Tibial artery (tissue), 4 donors: ENCODE data around the gene DNASE1L3.

ENCODE experiments used
- DNase-seq, 2 donors: peaks; one replicate each; pipeline ENCODE4 v3.0.0-alpha.2; 2019
- H3K27ac ChIP-seq, 2 donors: fragments of 200-600 bp; sonication (generic) in 1 of 2; 1 replicate in 1 of 2; 2 replicates in 1 of 2; pipeline ENCODE4 v1.5.1; 2018 to 2019; ENCODE audit warnings: mild to moderate bottlenecking in 1 of 2
- H3K27me3 ChIP-seq, 2 donors: fragments of 200-600 bp; sonication (generic) in 1 of 2; one replicate each; pipeline versions ENCODE4 v1.5.1 to v1.6.0; 2016 to 2019
- H3K36me3 ChIP-seq, 3 donors: fragments of 200-600 bp; sonication (generic) in 2 of 3; one replicate each; pipeline ENCODE4 v1.5.1; 2016 to 2019; ENCODE audit warnings: mild to moderate bottlenecking in 2 of 3
- H3K4me1 ChIP-seq, 4 donors: fragments of 200-600 bp; sonication (generic) in 2 of 4; 1 replicate in 3 of 4; 2 replicates in 1 of 4; pipeline ENCODE4 v1.5.1; 2016 to 2019
- H3K4me3 ChIP-seq, 2 donors: fragments of 200-600 bp; sonication (generic) in 1 of 2; 1 replicate in 1 of 2; 2 replicates in 1 of 2; pipeline ENCODE4 v1.5.1; 2018 to 2019; ENCODE audit warnings: mild to moderate bottlenecking in 2 of 2
- H3K9me3 ChIP-seq, 3 donors: fragments of 200-600 bp; sonication (generic) in 1 of 3; one replicate each; pipeline ENCODE4 v1.5.1; 2016 to 2019
- CTCF ChIP-seq, 2 experiments: fragments of 200-600 bp in 1 of 2; fragments of 450-650 bp in 1 of 2; IDR thresholded peaks; one replicate each; pipeline ENCODE4 v1.5.1; 2017 to 2019; ENCODE audit warnings: antibody characterized with exemption in 2 of 2, mild to moderate bottlenecking in 1 of 2, moderate library complexity in 1 of 2
- intact Hi-C: fragments of 100-400 bp; cut with DNase I; formaldehyde crosslinking; loops from one replicate; pipeline ENCODE4 v1.15.0; 2023; ENCODE audit warnings: low total_unique reads

DNASE1L3 gene

GRCh38 chr3:58143417-58144055 lies 67.2 kb downstream of the DNASE1L3 start:
- no peaks in the 10 kb centered on the region for H3K9me3 ChIP-seq
- H3K4me3 ChIP-seq, result no peak overlapping the region
- no peaks in the 10 kb centered on the region for H3K4me1 ChIP-seq
- DNase-seq, result no peak
- peaks cover 79 to 99% (median 85%) of the 10 kb centered on the region in 3 donors for H3K36me3 ChIP-seq
- no peaks in the 10 kb centered on the region for H3K27me3 ChIP-seq
- no peak overlapping the region for H3K27ac ChIP-seq
- intact Hi-C loops, result no loop called here
- no peak for TF ChIP-seq CTCF (IDR thresholded peaks at IDR 0.05)
